Measurements from ENCODE around the gene POLD3.

GRCh38 chr11:74685338-74685737 lies 93.0 kb downstream of the POLD3 start:
- TF ChIP-seq ZFX (IDR thresholded peaks at IDR 0.05), result no peak
- TF ChIP-seq EZH2phosphoT487 (IDR thresholded peaks at IDR 0.05; ENCODE audit: borderline replicate concordance), result no peak
- no peak for TF ChIP-seq CTCF (IDR thresholded peaks at IDR 0.05 in 2 of 3, conservative IDR thresholded peaks at IDR 0.05 in 1 of 3; ENCODE audit: borderline replicate concordance in 1 of 3, insufficient read depth in 1 of 3, low read depth in 2 of 3, low read length in 2 of 3)
- TF ChIP-seq CEBPB (IDR thresholded peaks at IDR 0.05; ENCODE audit: low read depth), result no peak
- no peak for TF ChIP-seq EZH2 (IDR thresholded peaks at IDR 0.05)
- no peak for TF ChIP-seq POLR2AphosphoS5 (IDR thresholded peaks at IDR 0.05; ENCODE audit: low read depth, low read length)
- no peak for TF ChIP-seq POLR2A (IDR thresholded peaks at IDR 0.05; ENCODE audit: borderline replicate concordance, extremely low read depth, insufficient read depth, insufficient read length)
- no peak for TF ChIP-seq REST (IDR thresholded peaks at IDR 0.05; ENCODE audit: low read depth)
- no peak for TF ChIP-seq ATF3 (IDR thresholded peaks at IDR 0.05)
- TF ChIP-seq RAD21 (IDR thresholded peaks at IDR 0.05; ENCODE audit: low read depth), result no peak
- TF ChIP-seq SRF (IDR thresholded peaks at IDR 0.05; ENCODE audit: low read depth), result no peak
- no peak for TF ChIP-seq EGR1 (IDR thresholded peaks at IDR 0.05; ENCODE audit: low read depth)
